CD14-positive monocyte (primary cell): ENCODE measurements around the gene ABI2. TPM values are rescaled to one million over a fixed set of nuclear protein-coding genes. Genes with fewer than 3 reads are reported as not detected.

Experiments used
- DNase-seq, 3 donors: peaks; one replicate each; pipeline ENCODE4 v3.0.0-alpha.2; 2011 to 2022
- H2AFZ ChIP-seq: 2 replicates; pipeline ENCODE4 v1.6.0; 2012; ENCODE audit warnings: mild to moderate bottlenecking, low read depth, low read length, inconsistent platforms; ENCODE audit not compliant: insufficient read depth, poor library complexity, severe bottlenecking
- H3K27ac ChIP-seq, 2 donors: 1 replicate in 1 of 2; 2 replicates in 1 of 2; pipeline ENCODE4 v1.5.1; 2012 to 2013; ENCODE audit warnings: low read length in 2 of 2, control low read depth in 1 of 2, inconsistent platforms in 1 of 2, low read depth in 1 of 2, mild to moderate bottlenecking in 1 of 2
- H3K27me3 ChIP-seq, 2 donors: one replicate each; pipeline versions ENCODE4 v1.6.0 to v1.6.1; 2011 to 2013; ENCODE audit warnings: low read length in 2 of 2; ENCODE audit not compliant: control insufficient read depth in 2 of 2, insufficient read depth in 2 of 2
- H3K36me3 ChIP-seq, 2 donors: replicated peaks in 1 of 2; 1 replicate in 1 of 2; 2 replicates in 1 of 2; pipeline versions ENCODE4 v1.5.1 to v1.6.1; 2012 to 2013; ENCODE audit warnings: low read length in 2 of 2, control low read depth in 1 of 2, inconsistent platforms in 1 of 2, mild to moderate bottlenecking in 1 of 2; ENCODE audit not compliant: insufficient read depth in 2 of 2, control insufficient read depth in 1 of 2
- H3K4me1 ChIP-seq, 2 donors: 1 replicate in 1 of 2; 2 replicates in 1 of 2; pipeline versions ENCODE4 v1.5.1 to v1.6.1; 2012 to 2013; ENCODE audit warnings: low read length in 2 of 2, control low read depth in 1 of 2, inconsistent platforms in 1 of 2, mild to moderate bottlenecking in 1 of 2, moderate library complexity in 1 of 2; ENCODE audit not compliant: insufficient read depth in 2 of 2, control insufficient read depth in 1 of 2
- H3K4me2 ChIP-seq: replicated peaks from 2 replicates; pipeline ENCODE3; 2012; ENCODE audit warnings: low read length, moderate library complexity, mild to moderate bottlenecking; ENCODE audit not compliant: poor library complexity, severe bottlenecking; ENCODE audit errors: extremely low read depth
- H3K4me3 ChIP-seq, 3 experiments: fragments of 200-600 bp in 1 of 3; sonication (generic) in 1 of 3; replicated peaks in 1 of 3; 1 replicate in 2 of 3; 2 replicates in 1 of 3; pipeline ENCODE4 v1.5.1; 2011 to 2013; ENCODE audit warnings: low read length in 3 of 3, mild to moderate bottlenecking in 3 of 3, control low read depth in 2 of 3, low read depth in 2 of 3, inconsistent platforms in 1 of 3, moderate library complexity in 1 of 3
- H3K79me2 ChIP-seq: 2 replicates; pipeline ENCODE4 v1.6.0; 2012; ENCODE audit warnings: mild to moderate bottlenecking, control low read depth, inconsistent platforms, low read length, moderate library complexity; ENCODE audit not compliant: insufficient read depth
- H3K9ac ChIP-seq: 2 replicates; pipeline ENCODE4 v1.6.0; 2017; ENCODE audit warnings: low read length, mild to moderate bottlenecking; ENCODE audit not compliant: insufficient read depth, poor library complexity, severe bottlenecking
- H3K9me3 ChIP-seq, 2 donors: replicated peaks in 1 of 2; 1 replicate in 1 of 2; 2 replicates in 1 of 2; pipeline versions ENCODE4 v1.5.1 to v1.6.1; 2012 to 2013; ENCODE audit warnings: low read length in 2 of 2, control low read depth in 1 of 2; ENCODE audit not compliant: control insufficient read depth in 1 of 2, insufficient read depth in 1 of 2
- H4K20me1 ChIP-seq: 2 replicates; pipeline ENCODE4 v1.6.0; 2012; ENCODE audit warnings: mild to moderate bottlenecking, low read length, control low read depth, moderate library complexity; ENCODE audit not compliant: insufficient read depth
- H3K27ac Mint-ChIP-seq, 7 donors: one replicate each; pipeline ENCODE4 v1.8.0; 2020; ENCODE audit warnings: mild to moderate bottlenecking in 7 of 7, mixed read lengths in 7 of 7, moderate library complexity in 6 of 7, inconsistent platforms in 2 of 7
- H3K27me3 Mint-ChIP-seq, 3 donors: one replicate each; pipeline ENCODE4 v1.8.0; 2021 to 2022; ENCODE audit warnings: low read depth in 3 of 3, mild to moderate bottlenecking in 3 of 3, mixed read lengths in 3 of 3, moderate library complexity in 3 of 3, inconsistent platforms in 1 of 3
- H3K36me3 Mint-ChIP-seq, 2 donors: one replicate each; pipeline ENCODE4 v1.8.0; 2020; ENCODE audit warnings: mixed read lengths in 2 of 2, inconsistent platforms in 1 of 2, mild to moderate bottlenecking in 1 of 2
- H3K4me1 Mint-ChIP-seq: one replicate; pipeline ENCODE4 v1.8.0; 2020; ENCODE audit warnings: mild to moderate bottlenecking, mixed read lengths
- H3K4me3 Mint-ChIP-seq, 2 donors: one replicate each; pipeline ENCODE4 v1.8.0; 2020; ENCODE audit warnings: mild to moderate bottlenecking in 2 of 2, mixed read lengths in 2 of 2, moderate library complexity in 1 of 2
- H3K9me3 Mint-ChIP-seq, 7 donors: one replicate each; pipeline ENCODE4 v1.8.0; 2020 to 2022; ENCODE audit warnings: mixed read lengths in 7 of 7, mild to moderate bottlenecking in 6 of 7, moderate library complexity in 6 of 7, inconsistent platforms in 2 of 7
- WGBS: methylation state at CpG from one replicate; pipeline ENCODE4 v1.1.5; 2013; ENCODE audit warnings: missing lambda C conversion rate; ENCODE audit not compliant: insufficient coverage; 5-methylcytosine and 5-hydroxymethylcytosine counted together
- intact Hi-C, 2 donors: fragments of 100-400 bp; cut with micrococcal nuclease; formaldehyde crosslinking; loops; one replicate each; pipeline versions ENCODE4 v1.15.0 to v1.15.1; 2023
- polyA plus RNA-seq, 3 donors: library from polyadenylated mRNA; depleted of rRNA in 1 of 3; unstranded in 2 of 3; stranded (reverse) in 1 of 3; fragments of 300-500 nt in 2 of 3; fragments of >200 nt in 1 of 3; fragmentation: Illumina TruSeq in 2 of 3; gene quantifications; 1 replicate in 2 of 3; 2 replicates in 1 of 3; pipeline ENCODE4 v1.2.3, GENCODE V29; 2012 to 2021
- TF ChIP-seq, protein P1 (sequence below): fragments of 200-600 bp; IDR thresholded peaks from one replicate; pipeline ENCODE4 v1.8.0; 2022; ENCODE audit warnings: antibody characterized with exemption, mild to moderate bottlenecking

ABI2 gene
- polyA plus RNA-seq, 3 donors: 6.1 to 9.2 (median 7.1) TPM

DNA sequence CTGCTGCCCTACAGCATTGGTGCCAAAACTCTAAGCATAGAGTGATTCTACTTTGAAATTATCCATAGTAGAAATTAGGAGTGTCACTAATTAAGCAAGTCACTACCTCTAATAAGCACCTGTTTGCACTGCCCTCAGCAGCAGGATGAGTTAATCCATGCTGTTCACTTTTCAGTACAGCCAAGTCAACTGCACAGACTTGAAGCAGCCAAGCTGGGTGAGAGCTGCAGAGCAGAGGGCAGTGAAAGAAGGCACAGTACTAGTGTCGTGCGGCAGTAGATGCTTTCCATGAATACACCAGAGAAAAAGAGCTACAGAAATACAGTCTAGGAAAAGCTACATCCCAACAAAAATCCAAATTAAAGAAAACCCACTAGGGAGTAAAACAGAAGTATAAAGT is 108.3 kb downstream of the ABI2 start:
- Mint-ChIP-seq H3K36me3 (peaks cover 12 to 14% of the 10 kb centered on the region in 2 donors), H3K4me3 (no peak overlapping the region), H3K9me3 (no peaks in the 10 kb centered on the region), H3K4me1 (no peaks in the 10 kb centered on the region), H3K27ac (no peak overlapping the region), H3K27me3 (no peaks in the 10 kb centered on the region)
- H3K4me2 ChIP-seq: no peak overlapping the region
- peaks cover 0 to 8% of the 10 kb centered on the region in 2 donors for H3K36me3 ChIP-seq
- no peaks in the 10 kb centered on the region for H4K20me1 ChIP-seq
- H3K27me3 ChIP-seq: no peaks in the 10 kb centered on the region
- no peaks in the 10 kb centered on the region for H3K79me2 ChIP-seq
- no peak overlapping the region for H3K4me3 ChIP-seq
- TF ChIP-seq, protein P1, sequence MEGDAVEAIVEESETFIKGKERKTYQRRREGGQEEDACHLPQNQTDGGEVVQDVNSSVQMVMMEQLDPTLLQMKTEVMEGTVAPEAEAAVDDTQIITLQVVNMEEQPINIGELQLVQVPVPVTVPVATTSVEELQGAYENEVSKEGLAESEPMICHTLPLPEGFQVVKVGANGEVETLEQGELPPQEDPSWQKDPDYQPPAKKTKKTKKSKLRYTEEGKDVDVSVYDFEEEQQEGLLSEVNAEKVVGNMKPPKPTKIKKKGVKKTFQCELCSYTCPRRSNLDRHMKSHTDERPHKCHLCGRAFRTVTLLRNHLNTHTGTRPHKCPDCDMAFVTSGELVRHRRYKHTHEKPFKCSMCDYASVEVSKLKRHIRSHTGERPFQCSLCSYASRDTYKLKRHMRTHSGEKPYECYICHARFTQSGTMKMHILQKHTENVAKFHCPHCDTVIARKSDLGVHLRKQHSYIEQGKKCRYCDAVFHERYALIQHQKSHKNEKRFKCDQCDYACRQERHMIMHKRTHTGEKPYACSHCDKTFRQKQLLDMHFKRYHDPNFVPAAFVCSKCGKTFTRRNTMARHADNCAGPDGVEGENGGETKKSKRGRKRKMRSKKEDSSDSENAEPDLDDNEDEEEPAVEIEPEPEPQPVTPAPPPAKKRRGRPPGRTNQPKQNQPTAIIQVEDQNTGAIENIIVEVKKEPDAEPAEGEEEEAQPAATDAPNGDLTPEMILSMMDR: no peak
- no peak for DNase-seq
- no peaks in the 10 kb centered on the region for H3K9me3 ChIP-seq
- intact Hi-C loops: no loop called here
- no peak overlapping the region for H2AFZ ChIP-seq
- H3K9ac ChIP-seq: no peak overlapping the region
- no peak overlapping the region for H3K27ac ChIP-seq
- whole genome bisulfite sequencing: no CpG with 5 or more reads among the region's 2 CpGs
- no peaks in the 10 kb centered on the region for H3K4me1 ChIP-seq

DNA sequence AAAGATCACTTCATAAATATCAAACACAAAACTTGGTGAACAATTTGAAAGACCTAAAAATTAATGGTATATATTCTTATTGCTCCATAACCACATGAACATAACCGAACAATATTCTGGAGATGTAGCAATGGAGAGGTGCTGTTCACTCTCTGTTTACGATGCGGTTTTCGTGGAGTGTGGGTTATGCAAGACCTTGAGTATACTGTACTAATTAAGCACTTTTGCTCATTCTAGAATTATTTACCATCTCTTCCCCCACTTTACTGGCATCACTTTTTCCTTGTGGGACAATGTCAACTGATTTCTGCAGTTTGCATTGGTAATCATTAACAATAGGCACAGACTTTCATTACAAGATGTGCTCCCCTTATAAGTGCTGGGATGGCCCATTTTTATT is 109.3 kb downstream of the ABI2 start:
- no peak overlapping the region for H3K4me3 ChIP-seq
- no peaks in the 10 kb centered on the region for H4K20me1 ChIP-seq
- WGBS: no CpG with 5 or more reads among the region's 4 CpGs
- H3K9ac ChIP-seq: no peak overlapping the region
- H2AFZ ChIP-seq: no peak overlapping the region
- DNase-seq: no peak
- H3K4me2 ChIP-seq: no peak overlapping the region
- Mint-ChIP-seq H3K9me3 (no peaks in the 10 kb centered on the region), H3K4me1 (no peaks in the 10 kb centered on the region), H3K27me3 (no peaks in the 10 kb centered on the region), H3K27ac (no peak overlapping the region), H3K4me3 (no peak overlapping the region), H3K36me3 (peaks cover 18 to 19% of the 10 kb centered on the region in 2 donors)
- no peaks in the 10 kb centered on the region for H3K27me3 ChIP-seq
- H3K36me3 ChIP-seq: peaks cover 0 to 13% of the 10 kb centered on the region in 2 donors
- no peaks in the 10 kb centered on the region for H3K9me3 ChIP-seq
- no peaks in the 10 kb centered on the region for H3K4me1 ChIP-seq
- H3K79me2 ChIP-seq: no peaks in the 10 kb centered on the region
- TF ChIP-seq, protein P1: no peak
- intact Hi-C loops: no loop called here
- no peak overlapping the region for H3K27ac ChIP-seq
